ENCODE measurements around the gene WNT4. TPM values are rescaled to one million over a fixed set of nuclear protein-coding genes. Genes with fewer than 3 reads are reported as not detected.
A peak's percentile ranks its signal among the peaks of the same experiment; 100 is the strongest.

The WNT4 gene
- total RNA-seq, 3 donors from 2014 or later = 1.2 to 4.5 (median 2.5) TPM

- H3K4me1 ChIP-seq (ENCODE audit: low read depth) = peaks cover 3% of the 10 kb centered on the region
- H3K9me3 ChIP-seq = no peaks in the 10 kb centered on the region
- H3K4me3 ChIP-seq = no peak overlapping the region
- intact Hi-C loops (cut with DNase I, micrococcal nuclease) = no loop called here
- TF ChIP-seq, protein P1, sequence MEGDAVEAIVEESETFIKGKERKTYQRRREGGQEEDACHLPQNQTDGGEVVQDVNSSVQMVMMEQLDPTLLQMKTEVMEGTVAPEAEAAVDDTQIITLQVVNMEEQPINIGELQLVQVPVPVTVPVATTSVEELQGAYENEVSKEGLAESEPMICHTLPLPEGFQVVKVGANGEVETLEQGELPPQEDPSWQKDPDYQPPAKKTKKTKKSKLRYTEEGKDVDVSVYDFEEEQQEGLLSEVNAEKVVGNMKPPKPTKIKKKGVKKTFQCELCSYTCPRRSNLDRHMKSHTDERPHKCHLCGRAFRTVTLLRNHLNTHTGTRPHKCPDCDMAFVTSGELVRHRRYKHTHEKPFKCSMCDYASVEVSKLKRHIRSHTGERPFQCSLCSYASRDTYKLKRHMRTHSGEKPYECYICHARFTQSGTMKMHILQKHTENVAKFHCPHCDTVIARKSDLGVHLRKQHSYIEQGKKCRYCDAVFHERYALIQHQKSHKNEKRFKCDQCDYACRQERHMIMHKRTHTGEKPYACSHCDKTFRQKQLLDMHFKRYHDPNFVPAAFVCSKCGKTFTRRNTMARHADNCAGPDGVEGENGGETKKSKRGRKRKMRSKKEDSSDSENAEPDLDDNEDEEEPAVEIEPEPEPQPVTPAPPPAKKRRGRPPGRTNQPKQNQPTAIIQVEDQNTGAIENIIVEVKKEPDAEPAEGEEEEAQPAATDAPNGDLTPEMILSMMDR (IDR thresholded peaks at IDR 0.05) = peak; percentile 61
- DNase-seq = peak in 1 of 3 donors; percentile 39
- ATAC-seq = peak; percentile 79
- no peaks in the 10 kb centered on the region for H3K36me3 ChIP-seq (ENCODE audit: low read depth)
These were observed 37.2 kb downstream of the WNT4 start for GRCh38 chr1:22105611-22106207.

DNA sequence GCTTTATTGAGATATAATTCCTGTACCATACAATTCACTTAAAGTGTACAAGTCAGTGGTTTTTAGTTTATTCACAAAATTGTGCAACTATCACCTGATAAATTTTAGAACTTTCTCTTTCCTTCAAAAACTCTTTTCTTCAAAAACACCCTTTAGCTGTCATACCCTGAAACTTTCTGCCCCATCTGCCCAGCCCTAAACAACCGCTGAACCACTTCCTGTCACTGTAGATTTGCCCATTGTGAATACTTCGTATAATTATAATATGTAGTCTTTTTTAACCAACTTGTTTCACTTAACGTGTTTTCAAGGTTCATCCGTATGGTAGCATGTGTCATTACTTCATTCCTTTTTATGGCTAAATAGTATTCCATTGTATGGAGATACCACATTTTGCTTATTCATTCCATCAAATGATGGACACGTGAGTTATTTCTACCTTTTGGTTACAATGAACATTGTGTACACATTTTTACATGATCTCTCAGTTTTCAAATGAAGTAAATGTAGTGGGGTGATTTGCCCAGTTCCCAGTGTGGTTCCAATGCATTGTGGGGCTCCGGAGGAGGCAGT, 37.9 kb downstream of the WNT4 start:
- H3K36me3 ChIP-seq (ENCODE audit: low read depth) = no peaks in the 10 kb centered on the region
- no peaks in the 10 kb centered on the region for H3K9me3 ChIP-seq
- intact Hi-C loops (cut with DNase I, micrococcal nuclease) = no loop called here
- ATAC-seq (no peak), DNase-seq (no peak)
- TF ChIP-seq, protein P1 (IDR thresholded peaks at IDR 0.05) = no peak
- H3K4me1 ChIP-seq (ENCODE audit: low read depth) = peaks cover 3% of the 10 kb centered on the region
- H3K4me3 ChIP-seq = no peak overlapping the region

DNA sequence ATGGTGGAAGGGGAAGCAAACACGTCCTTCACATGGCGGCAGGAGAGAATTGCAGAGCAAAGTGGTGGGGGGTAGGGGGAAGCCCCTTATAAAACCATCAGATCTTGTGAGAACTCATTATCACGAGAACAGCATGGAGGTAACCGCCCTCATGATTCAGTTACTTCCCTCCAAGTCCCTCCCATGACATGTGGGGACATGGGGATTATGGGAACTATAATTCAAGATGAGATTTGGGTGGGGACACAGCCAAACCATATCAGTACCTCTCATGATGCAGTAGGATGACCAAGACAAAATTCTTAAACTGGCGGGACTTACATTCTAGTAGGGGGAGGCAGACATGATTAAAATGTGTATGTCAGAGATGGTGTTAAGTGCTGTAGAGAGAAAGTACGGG, 38.8 kb downstream of the WNT4 start:
- ATAC-seq (no peak), DNase-seq (no peak)
- Histone ChIP-seq H3K36me3 (ENCODE audit: low read depth) (no peaks in the 10 kb centered on the region), H3K4me3 (no peak overlapping the region), H3K4me1 (ENCODE audit: low read depth) (peaks cover 3% of the 10 kb centered on the region), H3K9me3 (no peaks in the 10 kb centered on the region)
- TF ChIP-seq, protein P1 (IDR thresholded peaks at IDR 0.05) = no peak
- intact Hi-C loops (cut with DNase I, micrococcal nuclease) = no loop called here

DNA sequence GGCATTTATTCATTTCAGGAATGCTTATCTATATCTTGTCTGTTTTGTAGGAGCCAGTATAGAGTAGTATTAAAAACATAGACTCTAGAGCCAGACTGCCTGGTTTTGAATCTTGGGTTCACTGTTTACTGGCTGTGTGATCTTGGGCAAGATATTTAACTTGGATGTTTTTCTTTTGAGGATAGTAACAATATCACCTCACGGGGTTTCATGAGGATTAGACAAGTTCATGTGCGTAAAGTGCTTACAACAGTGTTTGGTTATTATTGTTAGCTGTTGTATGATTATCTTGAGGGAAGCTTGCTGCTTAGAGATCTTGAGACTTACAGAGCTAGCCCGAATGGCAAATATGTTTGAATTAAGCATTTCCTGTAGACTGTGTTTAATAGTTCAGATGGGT, 40.2 kb downstream of the WNT4 start:
- DNase-seq = no peak
- Histone ChIP-seq H3K36me3 (ENCODE audit: low read depth) (no peaks in the 10 kb centered on the region), H3K9me3 (no peaks in the 10 kb centered on the region), H3K4me3 (no peak overlapping the region), H3K4me1 (ENCODE audit: low read depth) (peaks cover 3% of the 10 kb centered on the region)
- TF ChIP-seq, protein P1 (IDR thresholded peaks at IDR 0.05) = no peak
- ATAC-seq = no peak
- intact Hi-C loops (cut with DNase I, micrococcal nuclease) = no loop called here

- Histone ChIP-seq H3K4me1 (ENCODE audit: low read depth) (peaks cover 3% of the 10 kb centered on the region), H3K4me3 (no peak overlapping the region), H3K9me3 (no peaks in the 10 kb centered on the region), H3K36me3 (ENCODE audit: low read depth) (no peaks in the 10 kb centered on the region)
- intact Hi-C loops (cut with DNase I, micrococcal nuclease) = no loop called here
- DNase-seq (no peak), ATAC-seq (no peak)
- TF ChIP-seq, protein P1 (IDR thresholded peaks at IDR 0.05) = no peak
These were observed 40.9 kb downstream of the WNT4 start for GRCh38 chr1:22101995-22102394.

Data from mucosa of descending colon (tissue), 3 donors.